Dendritic cell treated with granulocyte-macrophage colony-stimulating factor and Interleukin-4, amounts not matched to agents 40 ng/mL and 50 ng/mL, for 4 days (primary cell): ENCODE measurements around the gene DSG2.
A peak's percentile ranks its signal among the peaks of the same experiment; 100 is the strongest.

ENCODE experiments used
- H3K27ac Mint-ChIP-seq: one replicate; pipeline ENCODE4 v1.8.0; 2022; ENCODE audit warnings: mild to moderate bottlenecking, mixed read lengths
- H3K27me3 Mint-ChIP-seq: one replicate; pipeline ENCODE4 v1.8.0; 2022; ENCODE audit warnings: mild to moderate bottlenecking, mixed read lengths
- H3K36me3 Mint-ChIP-seq: one replicate; pipeline ENCODE4 v1.8.0; 2022; ENCODE audit warnings: low read depth, mixed read lengths
- H3K4me1 Mint-ChIP-seq: one replicate; pipeline ENCODE4 v1.8.0; 2022; ENCODE audit warnings: low read depth, mixed read lengths
- H3K4me3 Mint-ChIP-seq: one replicate; pipeline ENCODE4 v1.8.0; 2022; ENCODE audit warnings: mild to moderate bottlenecking, moderate library complexity, mixed read lengths
- H3K9me3 Mint-ChIP-seq: one replicate; pipeline ENCODE4 v1.8.0; 2022; ENCODE audit warnings: mixed read lengths
- intact Hi-C: fragments of 100-400 bp; cut with micrococcal nuclease; formaldehyde crosslinking; loops from one replicate; pipeline ENCODE4 v1.15.0; 2022

Gene DSG2

DNA sequence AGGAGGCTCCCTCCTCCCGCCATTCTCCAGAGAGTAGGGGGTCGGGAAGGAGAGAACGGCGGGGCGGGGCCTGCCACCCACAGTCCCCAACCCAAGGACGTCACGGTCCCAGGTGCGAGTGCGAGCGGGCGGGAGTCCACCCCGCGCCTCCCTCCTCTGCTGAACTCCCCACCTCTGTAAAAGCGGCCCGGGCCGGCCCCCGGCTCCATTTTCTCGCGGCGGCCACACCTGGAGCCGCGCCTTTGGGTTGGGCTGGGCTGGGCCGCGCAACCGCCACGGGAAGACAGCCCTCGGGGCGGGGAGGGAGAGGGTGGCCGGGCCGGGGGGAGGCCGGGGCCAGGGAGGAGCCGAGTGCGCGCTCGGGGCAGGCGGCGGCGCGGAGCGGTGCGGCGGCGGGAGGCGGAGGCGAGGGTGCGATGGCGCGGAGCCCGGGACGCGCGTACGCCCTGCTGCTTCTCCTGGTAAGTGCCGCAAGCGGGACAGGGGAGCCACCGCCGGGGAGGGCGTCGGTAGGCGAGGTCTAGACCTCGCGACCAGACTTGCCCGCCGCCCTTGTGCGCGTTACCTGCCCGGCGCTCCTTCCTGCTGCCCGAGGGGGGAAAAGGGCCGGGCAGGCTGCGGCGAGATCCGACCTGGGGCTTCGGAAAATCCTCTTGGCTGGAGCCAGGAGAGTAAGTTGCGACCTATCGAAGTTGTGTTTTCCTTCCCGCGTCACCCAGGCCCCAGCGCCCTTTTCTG is at the start of gene DSG2:
Gene DSG2 (plus strand): TSS at position 342 of the 738 bp plus-strand sequence. CDS start 75 bp downstream, at position 417.
- Mint-ChIP-seq H3K36me3 (no peaks in the 10 kb centered on the region), H3K27ac (no peak within 1 kb of the TSS)
- intact Hi-C loops, result no loop called here

DNA sequence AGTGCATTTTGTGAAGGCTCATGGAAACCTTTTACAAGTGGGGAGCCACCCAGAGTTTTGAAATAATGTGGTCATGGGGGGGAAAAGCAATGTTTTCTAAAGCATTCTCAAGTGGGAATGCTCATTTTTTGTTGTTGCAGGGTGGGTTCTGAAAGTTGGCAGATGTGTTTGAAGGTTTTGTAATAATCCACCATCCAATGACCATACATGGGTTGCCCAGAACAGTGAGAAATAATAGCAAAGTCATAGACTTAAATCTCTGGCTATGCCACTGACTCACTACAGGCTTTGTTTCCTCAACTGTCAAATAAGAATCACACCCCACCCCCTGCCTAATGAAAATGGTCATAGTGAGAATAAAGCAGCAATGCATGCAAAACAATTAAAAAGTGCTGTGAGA is 47.6 kb upstream of the DSG2 start:
- H3K27me3 Mint-ChIP-seq, result no peaks in the 10 kb centered on the region
- no peaks in the 10 kb centered on the region for H3K9me3 Mint-ChIP-seq

More for the DNA sequence above, at the start of gene DSG2:
- Mint-ChIP-seq H3K4me1 (peaks cover 11% of the 10 kb centered on the region), H3K9me3 (no peaks in the 10 kb centered on the region), H3K4me3 (peak within 1 kb of the TSS; percentile 68), H3K27me3 (peaks cover 41% of the 10 kb centered on the region)

GRCh38 chr18:31451625-31452024 is 46.4 kb upstream of the DSG2 start:
- intact Hi-C loops, result no loop called here
- Mint-ChIP-seq H3K27me3 (no peaks in the 10 kb centered on the region), H3K36me3 (no peaks in the 10 kb centered on the region), H3K27ac (no peak overlapping the region), H3K4me3 (no peak overlapping the region), H3K4me1 (no peaks in the 10 kb centered on the region), H3K9me3 (no peaks in the 10 kb centered on the region)

More for the DNA sequence above, 47.6 kb upstream of the DSG2 start:
- Mint-ChIP-seq H3K4me3 (no peak overlapping the region), H3K27ac (no peak overlapping the region), H3K36me3 (no peaks in the 10 kb centered on the region), H3K4me1 (no peaks in the 10 kb centered on the region)
- intact Hi-C loops, result no loop called here

DNA sequence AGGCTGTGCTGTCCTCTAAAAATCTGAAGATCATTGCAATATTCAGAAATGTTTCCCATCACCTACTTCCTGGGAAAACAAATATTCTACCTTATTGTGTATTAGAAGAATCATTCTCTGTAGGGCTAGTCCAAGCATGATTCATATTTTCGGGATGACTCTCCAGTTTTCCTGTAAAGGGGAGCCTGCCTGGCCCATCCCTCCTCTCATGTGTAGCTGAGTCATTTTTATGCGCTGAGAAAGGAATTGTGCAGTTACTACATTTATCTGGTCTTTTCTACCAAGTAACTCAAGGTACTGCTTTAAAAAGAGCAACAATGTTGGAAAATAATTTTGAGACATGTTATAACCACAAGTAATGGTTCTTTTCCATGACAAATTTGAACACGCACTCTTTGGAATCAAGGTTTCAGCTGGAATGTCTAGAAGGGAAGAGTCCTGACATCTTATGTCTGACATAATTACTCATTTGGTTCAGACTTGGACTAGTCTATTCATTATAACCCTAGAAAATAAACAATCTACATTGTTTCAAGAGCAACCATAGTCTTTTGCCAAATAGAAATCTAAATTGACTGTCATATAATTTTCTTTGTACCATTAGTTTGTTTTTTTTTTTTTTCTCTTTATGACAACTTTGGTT is 43.8 kb upstream of the DSG2 start:
- Mint-ChIP-seq H3K27ac (no peak overlapping the region), H3K36me3 (no peaks in the 10 kb centered on the region), H3K4me3 (no peak overlapping the region), H3K27me3 (no peaks in the 10 kb centered on the region), H3K4me1 (no peaks in the 10 kb centered on the region), H3K9me3 (no peaks in the 10 kb centered on the region)
- intact Hi-C loops, result no loop called here

DNA sequence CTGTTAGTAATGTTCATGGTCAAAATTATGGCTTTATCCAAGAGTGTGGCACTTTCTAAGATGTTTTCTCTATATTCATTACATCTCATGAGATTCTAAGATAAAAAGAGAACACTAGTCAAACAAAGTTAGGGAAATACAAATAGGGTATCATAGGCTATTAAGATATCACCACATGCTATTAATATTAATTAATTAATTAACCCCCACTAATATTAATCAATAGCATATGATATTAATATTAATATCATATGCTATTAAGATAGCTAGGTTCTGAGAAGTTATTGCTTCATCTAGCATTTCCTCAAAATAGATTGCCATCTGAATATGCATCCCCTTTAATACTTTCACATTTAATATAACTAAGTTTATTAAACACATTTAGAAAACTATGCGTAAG is 28.3 kb upstream of the DSG2 start:
- no peak overlapping the region for H3K4me3 Mint-ChIP-seq
- no peaks in the 10 kb centered on the region for H3K4me1 Mint-ChIP-seq
- no peak overlapping the region for H3K27ac Mint-ChIP-seq
- intact Hi-C loops, result no loop called here
- H3K36me3 Mint-ChIP-seq, result no peaks in the 10 kb centered on the region
- no peaks in the 10 kb centered on the region for H3K9me3 Mint-ChIP-seq
- H3K27me3 Mint-ChIP-seq, result no peaks in the 10 kb centered on the region

- Mint-ChIP-seq H3K36me3 (no peaks in the 10 kb centered on the region), H3K4me1 (no peaks in the 10 kb centered on the region), H3K4me3 (no peak overlapping the region), H3K9me3 (no peaks in the 10 kb centered on the region), H3K27me3 (peaks cover 1% of the 10 kb centered on the region), H3K27ac (no peak overlapping the region)
- intact Hi-C loops, result no loop called here
Observed at GRCh38 chr18:31478688-31479087, 19.3 kb upstream of the DSG2 start.

GRCh38 chr18:31482051-31482450 is 15.9 kb upstream of the DSG2 start:
- no peak overlapping the region for H3K4me3 Mint-ChIP-seq

DNA sequence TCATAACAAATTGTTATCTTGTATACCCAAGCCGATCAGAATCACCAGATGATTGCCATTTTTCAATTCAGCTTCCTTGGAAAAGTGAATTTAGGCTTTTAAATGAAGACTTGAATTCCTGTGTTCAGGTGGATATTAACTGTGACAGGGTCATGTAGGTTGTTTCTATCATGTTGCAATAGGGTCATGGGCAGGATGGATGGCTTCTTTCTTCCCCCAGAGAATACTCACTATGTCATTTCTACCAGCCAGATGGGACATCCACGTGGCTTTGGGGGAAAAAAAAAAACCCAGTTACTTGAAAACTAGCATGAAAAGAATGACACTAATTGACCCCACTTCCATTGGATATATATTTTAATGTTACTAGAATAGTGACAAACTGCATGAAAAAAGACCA is 14.6 kb upstream of the DSG2 start:
- Mint-ChIP-seq H3K27ac (no peak overlapping the region), H3K4me1 (no peaks in the 10 kb centered on the region), H3K36me3 (no peaks in the 10 kb centered on the region), H3K9me3 (no peaks in the 10 kb centered on the region), H3K27me3 (peaks cover 3% of the 10 kb centered on the region), H3K4me3 (no peak overlapping the region)
- intact Hi-C loops, result no loop called here

More at GRCh38 chr18:31482051-31482450, 15.9 kb upstream of the DSG2 start:
- no peaks in the 10 kb centered on the region for H3K9me3 Mint-ChIP-seq
- H3K27me3 Mint-ChIP-seq, result peaks cover 3% of the 10 kb centered on the region
- no peak overlapping the region for H3K27ac Mint-ChIP-seq
- H3K4me1 Mint-ChIP-seq, result no peaks in the 10 kb centered on the region
- intact Hi-C loops, result no loop called here
- H3K36me3 Mint-ChIP-seq, result no peaks in the 10 kb centered on the region

GRCh38 chr18:31484461-31484860 is 13.5 kb upstream of the DSG2 start:
- intact Hi-C loops, result no loop called here
- Mint-ChIP-seq H3K27ac (no peak overlapping the region), H3K27me3 (peaks cover 3% of the 10 kb centered on the region), H3K36me3 (no peaks in the 10 kb centered on the region), H3K4me1 (no peaks in the 10 kb centered on the region), H3K9me3 (no peaks in the 10 kb centered on the region), H3K4me3 (no peak overlapping the region)

GRCh38 chr18:31486165-31486564 is 11.8 kb upstream of the DSG2 start:
- Mint-ChIP-seq H3K27me3 (peaks cover 3% of the 10 kb centered on the region), H3K4me3 (no peak overlapping the region), H3K36me3 (no peaks in the 10 kb centered on the region), H3K9me3 (no peaks in the 10 kb centered on the region), H3K27ac (no peak overlapping the region), H3K4me1 (no peaks in the 10 kb centered on the region)
- intact Hi-C loops, result no loop called here

DNA sequence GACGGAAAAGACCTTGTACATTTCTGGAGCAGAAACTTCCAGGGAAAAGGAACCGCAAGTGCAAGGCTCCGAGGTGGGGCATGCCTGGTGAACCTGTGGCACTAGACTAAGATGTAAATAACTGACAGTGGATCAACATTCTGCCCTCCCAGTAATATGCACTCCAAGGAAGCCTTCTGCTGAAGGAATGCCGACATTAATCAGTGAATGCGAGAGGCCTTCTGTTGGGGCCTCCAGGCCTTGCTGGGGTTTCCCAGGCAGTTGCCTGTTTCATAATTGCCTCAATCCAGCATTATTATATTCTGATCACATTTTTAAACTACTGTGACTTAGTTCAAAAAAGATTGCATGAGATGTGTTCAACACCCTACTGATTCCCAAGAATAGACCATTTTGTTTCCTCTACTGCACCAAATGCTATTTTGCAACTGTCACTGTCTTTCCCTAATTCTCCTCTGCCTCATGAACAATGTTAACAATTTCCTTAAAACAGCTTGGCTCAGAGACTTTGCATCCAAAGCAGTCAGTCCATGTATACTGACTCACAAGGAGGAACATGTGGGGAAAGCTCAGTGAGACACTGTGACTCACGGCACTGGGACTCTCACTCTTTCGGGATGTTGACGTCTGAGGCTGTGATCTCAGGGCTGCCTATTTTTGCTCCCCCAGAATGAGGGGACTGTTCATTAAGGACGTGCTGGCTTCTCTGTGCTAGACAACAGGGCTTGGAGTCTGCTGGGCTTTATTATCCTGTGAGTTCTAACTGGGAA is 10.5 kb upstream of the DSG2 start:
- no peaks in the 10 kb centered on the region for H3K36me3 Mint-ChIP-seq
- peaks cover 4% of the 10 kb centered on the region for H3K27me3 Mint-ChIP-seq
- no peaks in the 10 kb centered on the region for H3K4me1 Mint-ChIP-seq
- H3K27ac Mint-ChIP-seq, result no peak overlapping the region
- no peaks in the 10 kb centered on the region for H3K9me3 Mint-ChIP-seq
- no peak overlapping the region for H3K4me3 Mint-ChIP-seq
- intact Hi-C loops, result no loop called here

DNA sequence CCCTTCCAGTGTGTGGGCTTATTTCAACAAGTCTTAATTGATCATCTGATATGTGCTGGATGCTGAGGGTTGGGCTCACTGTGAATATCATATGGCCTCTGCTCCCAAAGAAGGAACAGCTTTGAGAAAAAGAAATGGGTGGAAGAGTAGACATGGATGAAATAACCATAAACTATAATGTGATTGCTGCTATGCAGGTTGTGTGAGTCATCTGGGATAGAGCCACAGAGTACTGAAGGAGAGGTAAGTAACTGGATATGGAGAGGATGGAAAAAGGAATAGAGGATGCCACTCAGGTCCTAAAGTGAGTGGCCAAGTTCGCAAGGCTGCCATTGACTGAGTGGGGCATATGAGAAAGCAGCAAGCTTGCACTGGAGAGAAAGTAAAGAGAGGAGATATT is 8.7 kb upstream of the DSG2 start:
- H3K27ac Mint-ChIP-seq, result no peak overlapping the region
- intact Hi-C loops, result no loop called here
- no peak overlapping the region for H3K4me3 Mint-ChIP-seq
- H3K36me3 Mint-ChIP-seq, result no peaks in the 10 kb centered on the region
- no peaks in the 10 kb centered on the region for H3K9me3 Mint-ChIP-seq
- H3K27me3 Mint-ChIP-seq, result peaks cover 4% of the 10 kb centered on the region
- H3K4me1 Mint-ChIP-seq, result no peaks in the 10 kb centered on the region

- Mint-ChIP-seq H3K27ac (no peak overlapping the region), H3K9me3 (no peaks in the 10 kb centered on the region), H3K4me3 (no peak overlapping the region), H3K36me3 (no peaks in the 10 kb centered on the region), H3K4me1 (no peaks in the 10 kb centered on the region), H3K27me3 (peaks cover 7% of the 10 kb centered on the region)
- intact Hi-C loops, result no loop called here
Observed at GRCh38 chr18:31490387-31490786, 7.6 kb upstream of the DSG2 start.

DNA sequence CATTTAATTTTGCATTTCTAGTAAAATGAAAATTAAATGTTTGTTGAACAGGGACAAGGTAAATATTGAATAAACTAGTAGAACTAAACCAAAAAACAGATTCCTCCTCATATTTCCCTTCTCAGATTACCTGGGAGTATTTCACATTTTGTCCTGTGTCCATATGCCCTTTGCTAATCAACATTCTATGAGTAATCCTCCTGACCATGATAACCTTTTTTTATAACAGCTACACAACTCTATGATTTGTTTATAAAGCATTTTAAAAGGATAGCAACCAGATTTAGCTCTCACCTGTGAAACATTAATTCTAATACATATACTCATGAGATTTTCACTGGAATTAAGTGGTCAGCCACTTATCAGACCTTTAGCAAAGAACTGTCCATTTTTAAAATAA is 7.1 kb upstream of the DSG2 start:
- Mint-ChIP-seq H3K4me3 (no peak overlapping the region), H3K36me3 (no peaks in the 10 kb centered on the region), H3K27ac (no peak overlapping the region), H3K9me3 (no peaks in the 10 kb centered on the region), H3K27me3 (peaks cover 11% of the 10 kb centered on the region), H3K4me1 (no peaks in the 10 kb centered on the region)
- intact Hi-C loops, result no loop called here
